HepG2 (cell line): ENCODE data around the gene CDC42EP1. TPM values are rescaled to one million over a fixed set of nuclear protein-coding genes. Genes with fewer than 3 reads are reported as not detected.

Experiments used
- ARHGAP35 ChIP-seq: sonication (generic); formaldehyde crosslinking; IDR thresholded peaks from 2 replicates; pipeline ENCODE4 v1.9.0; 2022; ENCODE audit warnings: mild to moderate bottlenecking, inconsistent platforms, moderate library complexity, missing genetic modification reagents, borderline replicate concordance
- CENPX ChIP-seq: sonication (generic); formaldehyde crosslinking; IDR thresholded peaks from 2 replicates; pipeline ENCODE4 v1.9.0; 2021; ENCODE audit warnings: mild to moderate bottlenecking, missing genetic modification reagents, moderate library complexity
- FOXK1 ChIP-seq: sonication (generic); formaldehyde crosslinking; IDR thresholded peaks from 2 replicates; pipeline ENCODE4 v1.4.0; 2020; ENCODE audit warnings: low read depth, missing genetic modification reagents, borderline replicate concordance
- GATAD2A ChIP-seq: IDR thresholded peaks from 2 replicates; pipeline ENCODE4 v1.6.1; 2016
- HHEX ChIP-seq: IDR thresholded peaks from 2 replicates; pipeline ENCODE4 v1.6.1; 2016; ENCODE audit warnings: control low read depth
- KDM6A ChIP-seq: IDR thresholded peaks from 2 replicates; pipeline ENCODE4 v1.6.1; 2016; ENCODE audit warnings: low read depth
- NFYB ChIP-seq: sonication (generic); formaldehyde crosslinking; IDR thresholded peaks from 2 replicates; pipeline ENCODE4 v1.4.0; 2020; ENCODE audit warnings: missing genetic modification reagents
- RBFOX2 ChIP-seq: fragments of 200-400 bp; formaldehyde crosslinking; IDR thresholded peaks from 2 replicates; pipeline ENCODE4 v1.6.1; 2017; ENCODE audit warnings: low read depth, mild to moderate bottlenecking, low read length
- SAFB2 ChIP-seq: sonication (generic); formaldehyde crosslinking; IDR thresholded peaks from 2 replicates; pipeline ENCODE4 v1.5.1; 2020; ENCODE audit warnings: missing genetic modification reagents, low read depth, mild to moderate bottlenecking, borderline replicate concordance
- SAP130 ChIP-seq: IDR thresholded peaks from 2 replicates; pipeline ENCODE4 v1.6.1; 2016; ENCODE audit warnings: low read depth
- SSRP1 ChIP-seq: IDR thresholded peaks from 2 replicates; pipeline ENCODE4 v1.6.1; 2016; ENCODE audit warnings: control low read depth
- ZBTB1 ChIP-seq: sonication (generic); formaldehyde crosslinking; IDR thresholded peaks from 2 replicates; pipeline ENCODE4 v1.4.0; 2020; ENCODE audit warnings: missing genetic modification reagents, borderline replicate concordance
- ZNF468 ChIP-seq: sonication (generic); formaldehyde crosslinking; IDR thresholded peaks from 2 replicates; pipeline ENCODE4 v1.8.0; 2022; ENCODE audit warnings: mild to moderate bottlenecking, moderate library complexity, missing genetic modification reagents
- ZNF775 ChIP-seq: sonication (generic); formaldehyde crosslinking; IDR thresholded peaks from 2 replicates; pipeline ENCODE4 v1.4.0; 2020; ENCODE audit warnings: missing genetic modification reagents, mild to moderate bottlenecking, moderate library complexity, borderline replicate concordance
- polyA plus RNA-seq, 8 experiments: library from polyadenylated mRNA; depleted of rRNA in 3 of 8; stranded (reverse) in 7 of 8; unstranded in 1 of 8; fragments of >200 nt; fragmentation: Illumina TruSeq in 4 of 8; extraction: Trizol in 4 of 8; gene quantifications; 2 replicates each; pipeline versions ENCODE4 v1.2.1 to v1.2.3, GENCODE V29; 2011 to 2016; ENCODE audit warnings: low read depth in 4 of 8, missing spikeins in 1 of 8, mixed read lengths in 1 of 8; ENCODE audit not compliant: insufficient read depth in 1 of 8
- total RNA-seq, 5 experiments: library from RNA; depleted of rRNA; stranded (reverse); fragments of >200 nt; fragmentation: Illumina TruSeq; extraction: Trizol; gene quantifications; 2 replicates each; pipeline ENCODE4 v1.2.3, GENCODE V29; 2016; ENCODE audit warnings: low read depth in 1 of 5
- TF ChIP-seq, protein P1 (sequence below): sonication (generic); formaldehyde crosslinking; IDR thresholded peaks from 2 replicates; pipeline ENCODE4 v1.4.0; 2020; ENCODE audit warnings: missing genetic modification reagents
- TF ChIP-seq, protein P2 (sequence below): sonication (generic); formaldehyde crosslinking; IDR thresholded peaks from 2 replicates; pipeline ENCODE4 v1.8.1; 2023; ENCODE audit warnings: mild to moderate bottlenecking, missing genetic modification reagents
- TF ChIP-seq, protein P3 (sequence below): sonication (generic); formaldehyde crosslinking; IDR thresholded peaks from 2 replicates; pipeline ENCODE4 v1.5.0; 2020; ENCODE audit warnings: mild to moderate bottlenecking, missing genetic modification reagents
- TF ChIP-seq, protein P4 (sequence below): fragments of 450-650 bp; IDR thresholded peaks from 2 replicates; pipeline ENCODE4 v1.6.1; 2017
- TF ChIP-seq, protein P5 (sequence below): sonication (generic); formaldehyde crosslinking; IDR thresholded peaks from 2 replicates; pipeline ENCODE4 v1.9.0; 2022; ENCODE audit warnings: missing genetic modification reagents, mild to moderate bottlenecking, borderline replicate concordance
- TF ChIP-seq, protein P6 (sequence below): sonication (generic); formaldehyde crosslinking; IDR thresholded peaks from 2 replicates; pipeline ENCODE4 v1.5.1; 2020; ENCODE audit warnings: missing genetic modification reagents, mild to moderate bottlenecking, borderline replicate concordance

The CDC42EP1 gene
- total and polyA plus RNA-seq, 2 of the 13 experiments (the other 11 are each of a cell fraction or from before 2014, with no cell fraction given), result 17.1 to 29.5 TPM

DNA sequence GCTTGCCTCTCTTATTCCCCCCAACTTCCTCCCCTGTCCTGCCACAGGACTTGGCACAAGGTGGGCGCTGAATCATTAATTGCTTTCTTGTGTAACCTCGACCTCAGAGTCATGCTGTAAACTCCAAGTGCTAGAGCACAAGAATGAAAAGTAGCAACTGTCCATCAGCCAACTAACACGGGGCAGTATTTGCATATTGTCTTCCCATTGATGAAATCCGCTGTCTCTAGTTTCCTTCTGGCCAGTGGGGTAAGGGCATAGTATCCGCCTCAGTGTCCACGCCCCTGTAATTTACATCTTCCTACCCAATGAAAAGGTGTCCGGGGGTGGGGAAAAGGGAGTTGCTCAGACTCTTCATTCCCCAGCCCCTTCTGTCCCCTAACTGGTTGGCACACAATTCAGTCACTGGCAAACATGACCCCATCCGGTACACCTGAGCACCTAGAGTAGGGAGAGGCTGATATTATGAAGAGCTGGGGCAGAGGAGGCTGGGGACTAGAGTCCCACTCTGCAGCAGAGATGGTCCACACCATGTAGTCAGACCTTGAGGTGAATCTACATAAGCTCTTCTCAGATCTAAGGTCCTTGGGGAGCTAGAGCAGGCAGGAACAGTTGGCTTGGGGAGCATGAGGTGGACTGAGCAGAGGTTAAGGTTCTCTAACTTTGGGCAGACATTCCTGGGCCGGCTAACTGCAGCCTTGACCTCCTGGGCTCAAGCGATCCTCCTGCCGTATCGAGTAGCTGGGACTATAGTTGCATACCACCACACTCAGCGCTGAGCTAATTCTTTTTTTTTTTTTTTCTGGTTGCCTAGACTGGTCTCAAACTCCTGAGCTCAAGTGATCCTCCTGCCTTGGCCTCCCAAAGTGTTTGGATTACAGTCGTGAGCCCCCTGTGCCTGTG lies 41.5 kb downstream of the CDC42EP1 start (continued):
- TF ChIP-seq GATAD2A (0 out of 2 replicates have a peak, but pooled peaks have one; percentile 8), ZBTB1 (no peak), FOXK1 (CRISPR knock-in tag) (peak; percentile 10; the same call in 1 of the 2 replicates), SAFB2 (CRISPR knock-in tag) (no peak), ARHGAP35 (CRISPR knock-in tag) (peak; percentile 35; the same call in 1 of the 2 replicates), SSRP1 (CRISPR knock-in tag) (peak; percentile 50; the same call in 1 of the 2 replicates), NFYB (peak; percentile 79), ZNF468 (CRISPR knock-in tag) (no peak), HHEX (CRISPR knock-in tag) (no peak), CENPX (no peak), KDM6A (CRISPR knock-in tag) (0 out of 2 replicates have a peak, but pooled peaks have one; percentile 14), ZNF775 (no peak), RBFOX2 (no peak), SAP130 (CRISPR knock-in tag) (peak; percentile 66)
- TF ChIP-seq, protein P1, sequence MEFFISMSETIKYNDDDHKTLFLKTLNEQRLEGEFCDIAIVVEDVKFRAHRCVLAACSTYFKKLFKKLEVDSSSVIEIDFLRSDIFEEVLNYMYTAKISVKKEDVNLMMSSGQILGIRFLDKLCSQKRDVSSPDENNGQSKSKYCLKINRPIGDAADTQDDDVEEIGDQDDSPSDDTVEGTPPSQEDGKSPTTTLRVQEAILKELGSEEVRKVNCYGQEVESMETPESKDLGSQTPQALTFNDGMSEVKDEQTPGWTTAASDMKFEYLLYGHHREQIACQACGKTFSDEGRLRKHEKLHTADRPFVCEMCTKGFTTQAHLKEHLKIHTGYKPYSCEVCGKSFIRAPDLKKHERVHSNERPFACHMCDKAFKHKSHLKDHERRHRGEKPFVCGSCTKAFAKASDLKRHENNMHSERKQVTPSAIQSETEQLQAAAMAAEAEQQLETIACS (CRISPR knock-in tag), result no peak
- TF ChIP-seq, protein P2, sequence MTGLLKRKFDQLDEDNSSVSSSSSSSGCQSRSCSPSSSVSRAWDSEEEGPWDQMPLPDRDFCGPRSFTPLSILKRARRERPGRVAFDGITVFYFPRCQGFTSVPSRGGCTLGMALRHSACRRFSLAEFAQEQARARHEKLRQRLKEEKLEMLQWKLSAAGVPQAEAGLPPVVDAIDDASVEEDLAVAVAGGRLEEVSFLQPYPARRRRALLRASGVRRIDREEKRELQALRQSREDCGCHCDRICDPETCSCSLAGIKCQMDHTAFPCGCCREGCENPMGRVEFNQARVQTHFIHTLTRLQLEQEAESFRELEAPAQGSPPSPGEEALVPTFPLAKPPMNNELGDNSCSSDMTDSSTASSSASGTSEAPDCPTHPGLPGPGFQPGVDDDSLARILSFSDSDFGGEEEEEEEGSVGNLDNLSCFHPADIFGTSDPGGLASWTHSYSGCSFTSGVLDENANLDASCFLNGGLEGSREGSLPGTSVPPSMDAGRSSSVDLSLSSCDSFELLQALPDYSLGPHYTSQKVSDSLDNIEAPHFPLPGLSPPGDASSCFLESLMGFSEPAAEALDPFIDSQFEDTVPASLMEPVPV (CRISPR knock-in tag), result no peak
- TF ChIP-seq, protein P3, sequence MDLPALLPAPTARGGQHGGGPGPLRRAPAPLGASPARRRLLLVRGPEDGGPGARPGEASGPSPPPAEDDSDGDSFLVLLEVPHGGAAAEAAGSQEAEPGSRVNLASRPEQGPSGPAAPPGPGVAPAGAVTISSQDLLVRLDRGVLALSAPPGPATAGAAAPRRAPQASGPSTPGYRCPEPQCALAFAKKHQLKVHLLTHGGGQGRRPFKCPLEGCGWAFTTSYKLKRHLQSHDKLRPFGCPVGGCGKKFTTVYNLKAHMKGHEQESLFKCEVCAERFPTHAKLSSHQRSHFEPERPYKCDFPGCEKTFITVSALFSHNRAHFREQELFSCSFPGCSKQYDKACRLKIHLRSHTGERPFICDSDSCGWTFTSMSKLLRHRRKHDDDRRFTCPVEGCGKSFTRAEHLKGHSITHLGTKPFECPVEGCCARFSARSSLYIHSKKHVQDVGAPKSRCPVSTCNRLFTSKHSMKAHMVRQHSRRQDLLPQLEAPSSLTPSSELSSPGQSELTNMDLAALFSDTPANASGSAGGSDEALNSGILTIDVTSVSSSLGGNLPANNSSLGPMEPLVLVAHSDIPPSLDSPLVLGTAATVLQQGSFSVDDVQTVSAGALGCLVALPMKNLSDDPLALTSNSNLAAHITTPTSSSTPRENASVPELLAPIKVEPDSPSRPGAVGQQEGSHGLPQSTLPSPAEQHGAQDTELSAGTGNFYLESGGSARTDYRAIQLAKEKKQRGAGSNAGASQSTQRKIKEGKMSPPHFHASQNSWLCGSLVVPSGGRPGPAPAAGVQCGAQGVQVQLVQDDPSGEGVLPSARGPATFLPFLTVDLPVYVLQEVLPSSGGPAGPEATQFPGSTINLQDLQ (CRISPR knock-in tag), result no peak
- TF ChIP-seq, protein P4, sequence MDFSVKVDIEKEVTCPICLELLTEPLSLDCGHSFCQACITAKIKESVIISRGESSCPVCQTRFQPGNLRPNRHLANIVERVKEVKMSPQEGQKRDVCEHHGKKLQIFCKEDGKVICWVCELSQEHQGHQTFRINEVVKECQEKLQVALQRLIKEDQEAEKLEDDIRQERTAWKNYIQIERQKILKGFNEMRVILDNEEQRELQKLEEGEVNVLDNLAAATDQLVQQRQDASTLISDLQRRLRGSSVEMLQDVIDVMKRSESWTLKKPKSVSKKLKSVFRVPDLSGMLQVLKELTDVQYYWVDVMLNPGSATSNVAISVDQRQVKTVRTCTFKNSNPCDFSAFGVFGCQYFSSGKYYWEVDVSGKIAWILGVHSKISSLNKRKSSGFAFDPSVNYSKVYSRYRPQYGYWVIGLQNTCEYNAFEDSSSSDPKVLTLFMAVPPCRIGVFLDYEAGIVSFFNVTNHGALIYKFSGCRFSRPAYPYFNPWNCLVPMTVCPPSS, result no peak
- TF ChIP-seq, protein P5, sequence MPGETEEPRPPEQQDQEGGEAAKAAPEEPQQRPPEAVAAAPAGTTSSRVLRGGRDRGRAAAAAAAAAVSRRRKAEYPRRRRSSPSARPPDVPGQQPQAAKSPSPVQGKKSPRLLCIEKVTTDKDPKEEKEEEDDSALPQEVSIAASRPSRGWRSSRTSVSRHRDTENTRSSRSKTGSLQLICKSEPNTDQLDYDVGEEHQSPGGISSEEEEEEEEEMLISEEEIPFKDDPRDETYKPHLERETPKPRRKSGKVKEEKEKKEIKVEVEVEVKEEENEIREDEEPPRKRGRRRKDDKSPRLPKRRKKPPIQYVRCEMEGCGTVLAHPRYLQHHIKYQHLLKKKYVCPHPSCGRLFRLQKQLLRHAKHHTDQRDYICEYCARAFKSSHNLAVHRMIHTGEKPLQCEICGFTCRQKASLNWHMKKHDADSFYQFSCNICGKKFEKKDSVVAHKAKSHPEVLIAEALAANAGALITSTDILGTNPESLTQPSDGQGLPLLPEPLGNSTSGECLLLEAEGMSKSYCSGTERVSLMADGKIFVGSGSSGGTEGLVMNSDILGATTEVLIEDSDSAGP (CRISPR knock-in tag), result peak; percentile 12; the same call in 1 of the 2 replicates
- TF ChIP-seq, protein P6, sequence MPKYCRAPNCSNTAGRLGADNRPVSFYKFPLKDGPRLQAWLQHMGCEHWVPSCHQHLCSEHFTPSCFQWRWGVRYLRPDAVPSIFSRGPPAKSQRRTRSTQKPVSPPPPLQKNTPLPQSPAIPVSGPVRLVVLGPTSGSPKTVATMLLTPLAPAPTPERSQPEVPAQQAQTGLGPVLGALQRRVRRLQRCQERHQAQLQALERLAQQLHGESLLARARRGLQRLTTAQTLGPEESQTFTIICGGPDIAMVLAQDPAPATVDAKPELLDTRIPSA, result no peak
